A549 (cell line): Measurements from ENCODE around the gene PAQR6. TPM values are rescaled to one million over a fixed set of nuclear protein-coding genes. Genes with fewer than 3 reads are reported as not detected.

ENCODE experiments used
- ATAC-seq, 2 experiments: fragments of 200-7000 bp in 1 of 2; fragments of >200 bp in 1 of 2; cut with Nextera tagmentation in 1 of 2; cut with Tn5 transposase in 1 of 2; 3 replicates each; pipeline versions ENCODE4 v1.8.0 to v1.9.1; 2018 to 2020; ENCODE audit warnings: mild to moderate bottlenecking in 1 of 2, moderate library complexity in 1 of 2
- CTCF ChIA-PET: fragments of 300-600 bp; sonication (Branson Sonifier 250); formaldehyde crosslinking; extraction: SDS; loops from one replicate; lab custom pipeline; 2021; ENCODE audit warnings: antibody characterized with exemption, inconsistent platforms; lab: Yijun Ruan, JAX
- POLR2A ChIA-PET: fragments of 350-600 bp; formaldehyde crosslinking; extraction: SDS; loops from one replicate; lab custom pipeline; 2021; ENCODE audit warnings: antibody characterized with exemption, inconsistent platforms; lab: Yijun Ruan, JAX
- DNase-seq, 2 experiments: peaks; one replicate each; pipeline versions ENCODE4 v3.0.0 to v3.0.0-alpha.2; 2011 to 2016; ENCODE audit warnings: low read depth in 1 of 2, low spot score in 1 of 2
- FAIRE-seq: peaks from 2 replicates; lab custom pipeline; 2011; peaks lifted over from hg19 to GRCh38; lab: Jason Lieb, UNC
- H3K27ac ChIP-seq, 2 experiments: fragments of >200 bp; sonication (Bioruptor Twin); formaldehyde crosslinking; 3 replicates each; pipeline ENCODE4 v1.5.1; 2016 to 2017
- H3K4me1 ChIP-seq: fragments of >200 bp; sonication (Bioruptor Twin); formaldehyde crosslinking; 3 replicates; pipeline ENCODE4 v1.6.1; 2016
- H3K4me2 ChIP-seq: fragments of >200 bp; sonication (Bioruptor Twin); formaldehyde crosslinking; 3 replicates; pipeline ENCODE4 v1.6.1; 2016
- H3K4me3 ChIP-seq: fragments of >200 bp; sonication (Bioruptor Twin); formaldehyde crosslinking; 3 replicates; pipeline ENCODE4 v1.5.1; 2016
- H3K9me3 ChIP-seq: fragments of >200 bp; sonication (Bioruptor Twin); formaldehyde crosslinking; 3 replicates; pipeline ENCODE4 v1.6.1; 2016
- BHLHE40 ChIP-seq: IDR thresholded peaks from 2 replicates; pipeline ENCODE4 v1.6.1; 2012; ENCODE audit warnings: low read depth, low read length, inconsistent platforms
- CBX2 ChIP-seq: fragments of 200-600 bp; sonication (generic); IDR thresholded peaks from 2 replicates; pipeline ENCODE4 v1.6.1; 2016; ENCODE audit warnings: low read depth, mild to moderate bottlenecking, borderline replicate concordance
- CBX8 ChIP-seq: fragments of 200-600 bp; sonication (generic); IDR thresholded peaks from 2 replicates; pipeline ENCODE4 v1.6.1; 2016
- CEBPB ChIP-seq, 2 experiments: fragments of >200 bp in 1 of 2; sonication (Bioruptor Twin) in 1 of 2; formaldehyde crosslinking in 1 of 2; IDR thresholded peaks; 2 replicates each; pipeline ENCODE4 v1.6.1; 2012 to 2016
- CHD4 ChIP-seq: fragments of 200-600 bp; sonication (generic); IDR thresholded peaks from 2 replicates; pipeline ENCODE4 v1.6.1; 2016; ENCODE audit warnings: antibody characterized with exemption, mild to moderate bottlenecking, borderline replicate concordance
- CTCF ChIP-seq: fragments of >200 bp; sonication (Bioruptor Twin); formaldehyde crosslinking; IDR thresholded peaks from 3 replicates; pipeline ENCODE4 v1.5.1; 2016
- EHF ChIP-seq: fragments of 250-450 bp; sonication (Bioruptor Pico); IDR thresholded peaks from 2 replicates; pipeline ENCODE4 v1.5.0; 2020; ENCODE audit warnings: mild to moderate bottlenecking
- FOSL2 ChIP-seq, 2 experiments: fragments of 450-650 bp in 1 of 2; fragments of >200 bp in 1 of 2; sonication (Bioruptor Twin) in 1 of 2; formaldehyde crosslinking; IDR thresholded peaks; 2 replicates each; pipeline versions ENCODE4 v1.5.0 to v1.6.1; 2016 to 2020; ENCODE audit warnings: mild to moderate bottlenecking in 1 of 2, moderate library complexity in 1 of 2
- FOXS1 ChIP-seq: fragments of 250-450 bp; sonication (Bioruptor Pico); IDR thresholded peaks from 2 replicates; pipeline ENCODE4 v1.5.0; 2020; ENCODE audit warnings: mild to moderate bottlenecking, moderate library complexity
- GATA3 ChIP-seq: IDR thresholded peaks from 2 replicates; pipeline ENCODE4 v1.6.1; 2012; ENCODE audit warnings: borderline replicate concordance
- HDAC2 ChIP-seq: fragments of 200-600 bp; sonication (generic); IDR thresholded peaks from 2 replicates; pipeline ENCODE4 v1.6.1; 2016
- HEYL ChIP-seq: fragments of 250-450 bp; sonication (Bioruptor Pico); IDR thresholded peaks from 2 replicates; pipeline ENCODE4 v1.8.0; 2021; ENCODE audit warnings: mild to moderate bottlenecking, moderate library complexity
- HOXB5 ChIP-seq: fragments of 250-450 bp; sonication (Bioruptor Pico); IDR thresholded peaks from 2 replicates; pipeline ENCODE4 v1.5.0; 2020; ENCODE audit warnings: mild to moderate bottlenecking, moderate library complexity
- JUN ChIP-seq, 2 experiments: fragments of >200 bp; sonication (Bioruptor Twin); formaldehyde crosslinking; IDR thresholded peaks; 2 replicates in 1 of 2; 3 replicates in 1 of 2; pipeline ENCODE4 v1.6.1; 2016 to 2017
- KDM1A ChIP-seq: fragments of 200-600 bp; sonication (generic); IDR thresholded peaks from 2 replicates; pipeline ENCODE4 v1.6.1; 2016; ENCODE audit warnings: low read depth, mild to moderate bottlenecking
- KDM5A ChIP-seq: fragments of 200-600 bp; sonication (generic); IDR thresholded peaks from 2 replicates; pipeline ENCODE4 v1.6.1; 2016; ENCODE audit warnings: antibody characterized with exemption, mild to moderate bottlenecking
- MAZ ChIP-seq: fragments of 150-350 bp; IDR thresholded peaks from 2 replicates; pipeline ENCODE4 v1.6.1; 2014; ENCODE audit warnings: antibody characterized with exemption, low read depth, low read length, borderline replicate concordance
- NFE2L2 ChIP-seq: fragments of 150-350 bp; conservative IDR thresholded peaks from 2 replicates; pipeline ENCODE4 v1.6.1; 2014; ENCODE audit warnings: low read length
- PHF8 ChIP-seq: fragments of 200-600 bp; sonication (generic); IDR thresholded peaks from 2 replicates; pipeline ENCODE4 v1.6.1; 2016; ENCODE audit warnings: low read depth, mild to moderate bottlenecking, antibody characterized with exemption, moderate library complexity, borderline replicate concordance
- POLR2A ChIP-seq: IDR thresholded peaks from 2 replicates; pipeline ENCODE4 v1.6.1; 2012; ENCODE audit warnings: mild to moderate bottlenecking, low read length
- RNF2 ChIP-seq: fragments of 200-600 bp; sonication (generic); IDR thresholded peaks from 2 replicates; pipeline ENCODE4 v1.6.1; 2016; ENCODE audit warnings: low read depth, mild to moderate bottlenecking, antibody characterized with exemption, moderate library complexity, borderline replicate concordance
- SMC3 ChIP-seq: fragments of >200 bp; sonication (Bioruptor Twin); formaldehyde crosslinking; IDR thresholded peaks from 3 replicates; pipeline ENCODE4 v1.6.1; 2018; ENCODE audit warnings: inconsistent platforms
- SREBF2 ChIP-seq: fragments of 450-650 bp; IDR thresholded peaks from 2 replicates; pipeline ENCODE4 v1.6.1; 2014; ENCODE audit warnings: mild to moderate bottlenecking, moderate library complexity
- TFCP2L1 ChIP-seq: fragments of 250-450 bp; sonication (Bioruptor Pico); IDR thresholded peaks from 2 replicates; pipeline ENCODE4 v1.5.0; 2021; ENCODE audit warnings: mild to moderate bottlenecking
- USF2 ChIP-seq: fragments of 450-650 bp; IDR thresholded peaks from 2 replicates; pipeline ENCODE4 v1.6.1; 2014; ENCODE audit warnings: antibody characterized with exemption
- ZFP36 ChIP-seq: fragments of 450-650 bp; IDR thresholded peaks from 2 replicates; pipeline ENCODE4 v1.6.1; 2014; ENCODE audit warnings: borderline replicate concordance; ENCODE audit not compliant: partially characterized antibody
- WGBS: methylation state at CpG from one replicate; pipeline ENCODE4 v1.1.6; 2017; ENCODE audit errors: missing lambda C conversion rate; 5-methylcytosine and 5-hydroxymethylcytosine counted together
- polyA plus RNA-seq, 4 experiments: library from polyadenylated mRNA; depleted of rRNA in 3 of 4; stranded (reverse); fragments of >200 nt; fragmentation: RNase III in 1 of 4; extraction: RNeasy Plus Mini Kit Qiagen cat#74134 plus additional on column Dnase treatment in 1 of 4; gene quantifications; 2 replicates in 3 of 4; 3 replicates in 1 of 4; pipeline ENCODE4 v1.2.3, GENCODE V29; 2011 to 2017
- TF ChIP-seq, protein P1 (sequence below): IDR thresholded peaks from 2 replicates; pipeline ENCODE4 v1.6.1; 2012
- TF ChIP-seq, protein P2 (sequence below): fragments of 150-350 bp; IDR thresholded peaks from 2 replicates; pipeline ENCODE4 v1.6.1; 2014; ENCODE audit warnings: low read depth, mild to moderate bottlenecking, low read length
- TF ChIP-seq, protein P3 (sequence below): fragments of 200-600 bp; sonication (generic); IDR thresholded peaks from 2 replicates; pipeline ENCODE4 v1.6.1; 2016; ENCODE audit warnings: antibody characterized with exemption, mild to moderate bottlenecking, moderate library complexity
- TF ChIP-seq, protein P4 (sequence below): fragments of >200 bp; sonication (Bioruptor Twin); formaldehyde crosslinking; IDR thresholded peaks from 2 replicates; pipeline ENCODE4 v1.6.1; 2016

Gene PAQR6
- polyA plus RNA-seq, 2 of the 4 experiments (the other 2 are of a cell fraction): 2.4 to 8.6 TPM

GRCh38 chr1:156258859-156259258 lies 11.0 kb upstream of the PAQR6 start (continued):
- TF ChIP-seq KDM1A: no peak
- TF ChIP-seq CHD4: no peak

DNA sequence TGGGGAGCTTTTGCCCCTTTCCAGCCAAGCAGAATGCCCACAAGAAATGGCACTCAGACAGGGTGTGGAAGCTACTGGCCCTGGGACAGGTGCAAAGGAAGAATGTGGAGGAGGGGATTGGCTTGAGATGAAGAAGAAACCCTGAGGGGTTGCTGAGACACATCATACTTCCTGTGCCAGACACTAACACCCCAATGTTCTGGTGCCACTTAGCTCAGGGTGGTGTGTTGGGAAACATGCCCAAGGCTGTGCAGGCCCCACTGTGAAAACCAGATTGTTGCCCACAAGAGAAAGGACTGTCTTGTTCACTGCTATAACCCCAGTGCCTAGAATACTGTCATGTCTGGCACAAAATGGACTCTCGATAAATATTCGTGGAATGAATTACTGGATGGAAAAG lies 9.9 kb upstream of the PAQR6 start:
- CTCF ChIA-PET: interaction anchor here (2.4 kb wide), 1 partner anchor 33 kb away, joined by 6 read pairs; no protein-coding TSS in a partner anchor
- Histone ChIP-seq H3K4me2 (no peak overlapping the region), H3K9me3 (no peaks in the 10 kb centered on the region), H3K4me1 (peaks cover 5% of the 10 kb centered on the region), H3K4me3 (no peak overlapping the region)
- 70% methylated on average over 2 of the region's 2 CpGs for WGBS
- no peak for FAIRE-seq
- ATAC-seq: no peak
- DNase-seq: no peak
- POLR2A ChIA-PET: no interaction called here
- TF ChIP-seq NFE2L2 (no peak), MAZ (no peak), CTCF (no peak), FOXS1 (CRISPR knock-in tag) (no peak), CEBPB (IDR thresholded peaks at IDR 0.05) (no peak), HEYL (no peak), CBX8 (no peak), GATA3 (no peak), CBX2 (no peak), KDM5A (no peak), HOXB5 (CRISPR knock-in tag) (no peak), FOSL2 (IDR thresholded peaks at IDR 0.05) (no peak), FOSL2 (CRISPR knock-in tag; IDR thresholded peaks at IDR 0.05) (no peak), ZFP36 (no peak), POLR2A (no peak), RNF2 (no peak), JUN (IDR thresholded peaks at IDR 0.05) (no peak), HDAC2 (no peak)
- TF ChIP-seq, protein P1, sequence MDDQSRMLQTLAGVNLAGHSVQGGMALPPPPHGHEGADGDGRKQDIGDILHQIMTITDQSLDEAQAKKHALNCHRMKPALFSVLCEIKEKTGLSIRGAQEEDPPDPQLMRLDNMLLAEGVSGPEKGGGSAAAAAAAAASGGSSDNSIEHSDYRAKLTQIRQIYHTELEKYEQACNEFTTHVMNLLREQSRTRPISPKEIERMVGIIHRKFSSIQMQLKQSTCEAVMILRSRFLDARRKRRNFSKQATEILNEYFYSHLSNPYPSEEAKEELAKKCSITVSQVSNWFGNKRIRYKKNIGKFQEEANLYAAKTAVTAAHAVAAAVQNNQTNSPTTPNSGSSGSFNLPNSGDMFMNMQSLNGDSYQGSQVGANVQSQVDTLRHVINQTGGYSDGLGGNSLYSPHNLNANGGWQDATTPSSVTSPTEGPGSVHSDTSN: no peak
- TF ChIP-seq, all 56 proteins: peak for 0
- H3K27ac ChIP-seq: no peak overlapping the region

GRCh38 chr1:156253634-156254033 lies 5.8 kb upstream of the PAQR6 start:
- WGBS: 98% methylated on average over 3 of the region's 3 CpGs

More at GRCh38 chr1:156253634-156254033, 5.8 kb upstream of the PAQR6 start:
- ChIA-PET POLR2A (no interaction called here), CTCF (interaction anchor here (0.6 to 2.6 kb wide), 5 partner anchors 12 to 28 kb away, joined by 3 to 7 read pairs (median 4); partner anchors contain the start of gene BGLAP)
- DNase-seq: no peak
- FAIRE-seq: no peak
- H3K4me1 ChIP-seq: no peaks in the 10 kb centered on the region
- no peaks in the 10 kb centered on the region for H3K9me3 ChIP-seq
- H3K27ac ChIP-seq: no peak overlapping the region
- H3K4me3 ChIP-seq: no peak overlapping the region
- ATAC-seq: no peak
- no peak overlapping the region for H3K4me2 ChIP-seq
- TF ChIP-seq, protein P2, sequence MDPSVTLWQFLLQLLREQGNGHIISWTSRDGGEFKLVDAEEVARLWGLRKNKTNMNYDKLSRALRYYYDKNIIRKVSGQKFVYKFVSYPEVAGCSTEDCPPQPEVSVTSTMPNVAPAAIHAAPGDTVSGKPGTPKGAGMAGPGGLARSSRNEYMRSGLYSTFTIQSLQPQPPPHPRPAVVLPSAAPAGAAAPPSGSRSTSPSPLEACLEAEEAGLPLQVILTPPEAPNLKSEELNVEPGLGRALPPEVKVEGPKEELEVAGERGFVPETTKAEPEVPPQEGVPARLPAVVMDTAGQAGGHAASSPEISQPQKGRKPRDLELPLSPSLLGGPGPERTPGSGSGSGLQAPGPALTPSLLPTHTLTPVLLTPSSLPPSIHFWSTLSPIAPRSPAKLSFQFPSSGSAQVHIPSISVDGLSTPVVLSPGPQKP: no peak
- TF ChIP-seq, protein P3, sequence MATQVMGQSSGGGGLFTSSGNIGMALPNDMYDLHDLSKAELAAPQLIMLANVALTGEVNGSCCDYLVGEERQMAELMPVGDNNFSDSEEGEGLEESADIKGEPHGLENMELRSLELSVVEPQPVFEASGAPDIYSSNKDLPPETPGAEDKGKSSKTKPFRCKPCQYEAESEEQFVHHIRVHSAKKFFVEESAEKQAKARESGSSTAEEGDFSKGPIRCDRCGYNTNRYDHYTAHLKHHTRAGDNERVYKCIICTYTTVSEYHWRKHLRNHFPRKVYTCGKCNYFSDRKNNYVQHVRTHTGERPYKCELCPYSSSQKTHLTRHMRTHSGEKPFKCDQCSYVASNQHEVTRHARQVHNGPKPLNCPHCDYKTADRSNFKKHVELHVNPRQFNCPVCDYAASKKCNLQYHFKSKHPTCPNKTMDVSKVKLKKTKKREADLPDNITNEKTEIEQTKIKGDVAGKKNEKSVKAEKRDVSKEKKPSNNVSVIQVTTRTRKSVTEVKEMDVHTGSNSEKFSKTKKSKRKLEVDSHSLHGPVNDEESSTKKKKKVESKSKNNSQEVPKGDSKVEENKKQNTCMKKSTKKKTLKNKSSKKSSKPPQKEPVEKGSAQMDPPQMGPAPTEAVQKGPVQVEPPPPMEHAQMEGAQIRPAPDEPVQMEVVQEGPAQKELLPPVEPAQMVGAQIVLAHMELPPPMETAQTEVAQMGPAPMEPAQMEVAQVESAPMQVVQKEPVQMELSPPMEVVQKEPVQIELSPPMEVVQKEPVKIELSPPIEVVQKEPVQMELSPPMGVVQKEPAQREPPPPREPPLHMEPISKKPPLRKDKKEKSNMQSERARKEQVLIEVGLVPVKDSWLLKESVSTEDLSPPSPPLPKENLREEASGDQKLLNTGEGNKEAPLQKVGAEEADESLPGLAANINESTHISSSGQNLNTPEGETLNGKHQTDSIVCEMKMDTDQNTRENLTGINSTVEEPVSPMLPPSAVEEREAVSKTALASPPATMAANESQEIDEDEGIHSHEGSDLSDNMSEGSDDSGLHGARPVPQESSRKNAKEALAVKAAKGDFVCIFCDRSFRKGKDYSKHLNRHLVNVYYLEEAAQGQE: no peak
- no peak for TF ChIP-seq SMC3
- TF ChIP-seq USF2: no peak
- no peak for TF ChIP-seq BHLHE40
- TF ChIP-seq PHF8: no peak
- TF ChIP-seq, protein P4, sequence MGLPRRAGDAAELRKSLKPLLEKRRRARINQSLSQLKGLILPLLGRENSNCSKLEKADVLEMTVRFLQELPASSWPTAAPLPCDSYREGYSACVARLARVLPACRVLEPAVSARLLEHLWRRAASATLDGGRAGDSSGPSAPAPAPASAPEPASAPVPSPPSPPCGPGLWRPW: no peak
- TF ChIP-seq SREBF2: no peak
- no peak for TF ChIP-seq EHF (CRISPR knock-in tag)
- TF ChIP-seq TFCP2L1 (CRISPR knock-in tag): no peak
- TF ChIP-seq POLR2A: no peak
